ENCODE measurements around the gene ANKRD18A. TPM values are rescaled to one million over a fixed set of nuclear protein-coding genes. Genes with fewer than 3 reads are reported as not detected.
"Not testable (repeated sequence)": the region's sequence is repeated elsewhere in the genome, so short reads cannot be mapped to it uniquely, and the experiment has no call there.

ANKRD18A gene
- total and polyA plus RNA-seq, 4 donors, result 0.05 to 0.25 (median 0.23) TPM; not detected in 1

DNA sequence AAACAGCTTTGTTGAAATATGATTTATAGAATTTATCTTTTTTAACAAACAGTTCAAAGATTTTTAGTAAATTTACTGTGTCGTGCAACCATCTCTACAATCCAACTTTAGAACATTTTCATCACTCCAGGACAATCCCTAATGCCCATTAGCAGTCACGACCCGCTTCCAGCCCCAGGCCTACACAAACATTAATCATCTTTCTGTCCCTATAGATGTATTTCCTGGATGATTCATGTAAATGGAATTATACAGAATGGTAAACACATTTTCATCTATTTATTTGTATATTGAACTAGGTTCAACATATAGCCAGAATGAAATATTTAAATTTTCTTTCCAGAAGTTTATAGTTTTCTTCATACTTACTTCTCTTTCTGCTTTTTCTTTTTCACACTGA lies 25.3 kb downstream of the ANKRD18A start:
- not testable (repeated sequence) for DNase-seq (ENCODE audit: low spot score)

GRCh38 chr9:38591346-38592063 lies 28.9 kb downstream of the ANKRD18A start:
- not testable (repeated sequence) for H3K36me3 ChIP-seq (ENCODE audit: control insufficient read depth in 4 of 4, insufficient read depth in 3 of 4, low read depth in 1 of 4, low read length in 3 of 4); H3K9me3 ChIP-seq (ENCODE audit: control insufficient read depth in 4 of 4, low read length in 3 of 4); H3K27ac ChIP-seq (ENCODE audit: low read depth in 1 of 2, low read length in 2 of 2); H3K9ac ChIP-seq (ENCODE audit: low read depth in 1 of 2, low read length in 2 of 2); H3K4me1 ChIP-seq (ENCODE audit: control insufficient read depth in 4 of 4, insufficient read depth in 4 of 4, low read length in 3 of 4); H3K27me3 ChIP-seq (ENCODE audit: control insufficient read depth in 4 of 4, insufficient read depth in 4 of 4, low read length in 3 of 4); DNase-seq (ENCODE audit: low spot score); H3K4me3 ChIP-seq (ENCODE audit: low read depth in 1 of 3, low read length in 3 of 3)
- WGBS, result 72% methylated on average over 9 of the region's 9 CpGs

More for the DNA sequence above, 25.3 kb downstream of the ANKRD18A start:
- H3K9ac ChIP-seq (ENCODE audit: low read depth in 1 of 2, low read length in 2 of 2); H3K36me3 ChIP-seq (ENCODE audit: control insufficient read depth in 4 of 4, insufficient read depth in 3 of 4, low read depth in 1 of 4, low read length in 3 of 4); H3K27ac ChIP-seq (ENCODE audit: low read depth in 1 of 2, low read length in 2 of 2); H3K27me3 ChIP-seq (ENCODE audit: control insufficient read depth in 4 of 4, insufficient read depth in 4 of 4, low read length in 3 of 4); H3K4me1 ChIP-seq (ENCODE audit: control insufficient read depth in 4 of 4, insufficient read depth in 4 of 4, low read length in 3 of 4); H3K4me3 ChIP-seq (ENCODE audit: low read depth in 1 of 3, low read length in 3 of 3); H3K9me3 ChIP-seq (ENCODE audit: control insufficient read depth in 4 of 4, low read length in 3 of 4): not testable (repeated sequence)
- WGBS, result 89% methylated on average over 3 of the region's 3 CpGs

GRCh38 chr9:38583765-38584164 lies 36.6 kb downstream of the ANKRD18A start:
- H3K4me3 ChIP-seq (ENCODE audit: low read depth in 1 of 3, low read length in 3 of 3); H3K27me3 ChIP-seq (ENCODE audit: control insufficient read depth in 4 of 4, insufficient read depth in 4 of 4, low read length in 3 of 4); H3K4me1 ChIP-seq (ENCODE audit: control insufficient read depth in 4 of 4, insufficient read depth in 4 of 4, low read length in 3 of 4); H3K36me3 ChIP-seq (ENCODE audit: control insufficient read depth in 4 of 4, insufficient read depth in 3 of 4, low read depth in 1 of 4, low read length in 3 of 4); H3K27ac ChIP-seq (ENCODE audit: low read depth in 1 of 2, low read length in 2 of 2); H3K9ac ChIP-seq (ENCODE audit: low read depth in 1 of 2, low read length in 2 of 2); H3K9me3 ChIP-seq (ENCODE audit: control insufficient read depth in 4 of 4, low read length in 3 of 4); DNase-seq (ENCODE audit: low spot score): not testable (repeated sequence)
- 74% methylated on average over 3 of the region's 3 CpGs for WGBS

DNA sequence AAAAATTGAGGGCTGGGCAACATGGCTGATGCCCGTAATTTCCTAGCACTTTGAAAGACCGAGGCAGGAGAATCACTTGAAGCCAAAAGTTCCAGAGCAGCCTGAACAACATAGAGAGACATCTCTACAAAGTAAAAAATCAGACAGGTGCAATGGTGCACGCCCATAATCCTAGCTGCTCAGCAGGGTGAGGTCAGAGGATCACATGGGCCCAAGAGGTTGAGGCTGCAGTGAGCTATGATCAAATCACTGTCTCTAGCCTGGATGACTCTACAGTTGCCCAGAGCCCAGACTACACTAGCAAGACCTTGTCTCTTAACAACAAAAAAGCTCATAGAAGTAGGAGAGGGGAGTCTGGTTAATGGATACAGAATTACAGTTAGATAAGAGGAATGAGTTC lies 40.3 kb downstream of the ANKRD18A start:
- not testable (repeated sequence) for H3K4me3 ChIP-seq (ENCODE audit: low read depth in 1 of 3, low read length in 3 of 3); H3K9me3 ChIP-seq (ENCODE audit: control insufficient read depth in 4 of 4, low read length in 3 of 4); H3K27me3 ChIP-seq (ENCODE audit: control insufficient read depth in 4 of 4, insufficient read depth in 4 of 4, low read length in 3 of 4); H3K36me3 ChIP-seq (ENCODE audit: control insufficient read depth in 4 of 4, insufficient read depth in 3 of 4, low read depth in 1 of 4, low read length in 3 of 4); H3K9ac ChIP-seq (ENCODE audit: low read depth in 1 of 2, low read length in 2 of 2); H3K4me1 ChIP-seq (ENCODE audit: control insufficient read depth in 4 of 4, insufficient read depth in 4 of 4, low read length in 3 of 4); H3K27ac ChIP-seq (ENCODE audit: low read depth in 1 of 2, low read length in 2 of 2); DNase-seq (ENCODE audit: low spot score)
- WGBS, result 86% methylated on average over 3 of the region's 3 CpGs

GRCh38 chr9:38576181-38576580 lies 44.2 kb downstream of the ANKRD18A start:
- not testable (repeated sequence) for H3K27ac ChIP-seq (ENCODE audit: low read depth in 1 of 2, low read length in 2 of 2); H3K27me3 ChIP-seq (ENCODE audit: control insufficient read depth in 4 of 4, insufficient read depth in 4 of 4, low read length in 3 of 4); H3K9me3 ChIP-seq (ENCODE audit: control insufficient read depth in 4 of 4, low read length in 3 of 4); H3K36me3 ChIP-seq (ENCODE audit: control insufficient read depth in 4 of 4, insufficient read depth in 3 of 4, low read depth in 1 of 4, low read length in 3 of 4); H3K4me3 ChIP-seq (ENCODE audit: low read depth in 1 of 3, low read length in 3 of 3); H3K9ac ChIP-seq (ENCODE audit: low read depth in 1 of 2, low read length in 2 of 2); H3K4me1 ChIP-seq (ENCODE audit: control insufficient read depth in 4 of 4, insufficient read depth in 4 of 4, low read length in 3 of 4); DNase-seq (ENCODE audit: low spot score)
- WGBS, result 43% methylated on average over 1 of the region's 1 CpG

DNA sequence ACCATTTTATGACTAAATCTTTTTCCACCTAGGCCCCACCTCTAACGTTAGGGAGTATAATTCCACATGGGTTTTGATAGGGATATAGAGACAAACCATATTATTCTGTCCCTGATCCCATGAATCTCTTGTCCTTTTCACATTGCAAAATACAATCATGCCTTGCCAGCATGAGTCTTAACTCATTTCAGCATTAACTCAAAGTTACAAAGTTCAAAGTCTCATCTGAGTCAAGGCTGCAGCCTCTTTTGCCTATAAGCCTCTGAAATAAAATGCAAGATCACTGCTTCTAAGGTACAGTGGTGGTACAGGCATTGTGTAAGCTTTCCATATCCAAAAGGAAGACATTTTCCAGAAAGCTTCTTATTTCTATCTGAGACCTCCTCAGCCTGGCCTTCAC lies 54.3 kb downstream of the ANKRD18A start:
- H3K4me3 ChIP-seq (ENCODE audit: low read depth in 1 of 3, low read length in 3 of 3); H3K27me3 ChIP-seq (ENCODE audit: control insufficient read depth in 4 of 4, insufficient read depth in 4 of 4, low read length in 3 of 4); H3K4me1 ChIP-seq (ENCODE audit: control insufficient read depth in 4 of 4, insufficient read depth in 4 of 4, low read length in 3 of 4); DNase-seq (ENCODE audit: low spot score); H3K9me3 ChIP-seq (ENCODE audit: control insufficient read depth in 4 of 4, low read length in 3 of 4); H3K36me3 ChIP-seq (ENCODE audit: control insufficient read depth in 4 of 4, insufficient read depth in 3 of 4, low read depth in 1 of 4, low read length in 3 of 4); H3K9ac ChIP-seq (ENCODE audit: low read depth in 1 of 2, low read length in 2 of 2): not testable (repeated sequence)
- WGBS, result 14% methylated on average over 1 of the region's 1 CpG
- TF ChIP-seq SP1 (IDR thresholded peaks at IDR 0.05) (peak; percentile 70), RXRA (IDR thresholded peaks at IDR 0.05) (peak in 1 of 2 donors; percentile 68), FOXA1 (IDR thresholded peaks at IDR 0.05) (peak; percentile 39), ATF3 (IDR thresholded peaks at IDR 0.05) (peak; percentile 22), RAD21 (IDR thresholded peaks at IDR 0.05) (peak in 1 of 2 donors; percentile 31), HNF4A (conservative IDR thresholded peaks at IDR 0.05) (peak; percentile 91), HNF4G (IDR thresholded peaks at IDR 0.05) (peak; percentile 61), JUND (IDR thresholded peaks at IDR 0.05) (peak; percentile 32 to 50)
- TF ChIP-seq, protein P1, sequence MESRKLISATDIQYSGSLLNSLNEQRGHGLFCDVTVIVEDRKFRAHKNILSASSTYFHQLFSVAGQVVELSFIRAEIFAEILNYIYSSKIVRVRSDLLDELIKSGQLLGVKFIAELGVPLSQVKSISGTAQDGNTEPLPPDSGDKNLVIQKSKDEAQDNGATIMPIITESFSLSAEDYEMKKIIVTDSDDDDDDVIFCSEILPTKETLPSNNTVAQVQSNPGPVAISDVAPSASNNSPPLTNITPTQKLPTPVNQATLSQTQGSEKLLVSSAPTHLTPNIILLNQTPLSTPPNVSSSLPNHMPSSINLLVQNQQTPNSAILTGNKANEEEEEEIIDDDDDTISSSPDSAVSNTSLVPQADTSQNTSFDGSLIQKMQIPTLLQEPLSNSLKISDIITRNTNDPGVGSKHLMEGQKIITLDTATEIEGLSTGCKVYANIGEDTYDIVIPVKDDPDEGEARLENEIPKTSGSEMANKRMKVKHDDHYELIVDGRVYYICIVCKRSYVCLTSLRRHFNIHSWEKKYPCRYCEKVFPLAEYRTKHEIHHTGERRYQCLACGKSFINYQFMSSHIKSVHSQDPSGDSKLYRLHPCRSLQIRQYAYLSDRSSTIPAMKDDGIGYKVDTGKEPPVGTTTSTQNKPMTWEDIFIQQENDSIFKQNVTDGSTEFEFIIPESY (IDR thresholded peaks at IDR 0.05), result peak; percentile 37
- peak overlapping the region in 1 of 2 donors; percentile 37 for H3K27ac ChIP-seq (ENCODE audit: low read depth in 1 of 2, low read length in 2 of 2)

- H3K27ac ChIP-seq (ENCODE audit: low read depth in 1 of 2, low read length in 2 of 2); H3K27me3 ChIP-seq (ENCODE audit: control insufficient read depth in 4 of 4, insufficient read depth in 4 of 4, low read length in 3 of 4): not testable (repeated sequence)
- 97% methylated on average over 2 of the region's 4 CpGs for WGBS
These were observed 55.2 kb downstream of the ANKRD18A start for GRCh38 chr9:38565178-38565577.

More at GRCh38 chr9:38565178-38565577, 55.2 kb downstream of the ANKRD18A start:
- H3K4me3 ChIP-seq (ENCODE audit: low read depth in 1 of 3, low read length in 3 of 3); H3K4me1 ChIP-seq (ENCODE audit: control insufficient read depth in 4 of 4, insufficient read depth in 4 of 4, low read length in 3 of 4); H3K36me3 ChIP-seq (ENCODE audit: control insufficient read depth in 4 of 4, insufficient read depth in 3 of 4, low read depth in 1 of 4, low read length in 3 of 4); DNase-seq (ENCODE audit: low spot score); H3K9me3 ChIP-seq (ENCODE audit: control insufficient read depth in 4 of 4, low read length in 3 of 4); H3K9ac ChIP-seq (ENCODE audit: low read depth in 1 of 2, low read length in 2 of 2): not testable (repeated sequence)
